Prostate gland (tissue), 1 donor: ENCODE data around the gene A2M.

Experiments used
- POLR2A ChIP-seq: fragments of 450-650 bp; IDR thresholded peaks from one replicate; pipeline ENCODE4 v1.6.1; 2016; ENCODE audit warnings: antibody characterized with exemption, mild to moderate bottlenecking
- POLR2AphosphoS5 ChIP-seq: sonication (generic); formaldehyde crosslinking; IDR thresholded peaks from one replicate; pipeline ENCODE4 v1.6.1; 2017; ENCODE audit warnings: antibody characterized with exemption

DNA sequence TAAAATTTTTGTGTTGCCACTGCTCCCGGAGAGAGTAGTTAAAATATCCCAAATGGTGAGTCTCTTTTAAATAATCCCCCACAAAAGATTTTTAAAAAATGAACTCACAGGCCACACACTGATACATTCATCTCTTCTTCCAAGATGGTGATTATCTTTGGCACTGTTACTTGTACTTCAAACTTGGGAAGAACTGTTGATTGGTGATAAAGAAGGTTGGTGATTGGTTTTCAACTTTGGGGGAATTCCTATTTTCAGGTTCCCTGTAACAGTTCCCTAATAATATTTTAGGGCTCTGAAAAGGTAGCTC, 6.6 kb downstream of the A2M start:
- TF ChIP-seq POLR2AphosphoS5, result no peak
- no peak for TF ChIP-seq POLR2A
